Measurements from ENCODE around the gene UROC1. TPM values are rescaled to one million over a fixed set of nuclear protein-coding genes. Genes with fewer than 3 reads are reported as not detected.

Gene UROC1
- total RNA-seq, 1 donor, result not detected

- DNase-seq (ENCODE audit: insufficient read length, low spot score, missing footprints), result no peak
- Histone ChIP-seq H3K27me3 (ENCODE audit: insufficient read depth, low read length) (no peaks in the 10 kb centered on the region), H3K9me3 (ENCODE audit: low read depth, low read length) (no peaks in the 10 kb centered on the region), H3K4me2 (ENCODE audit: insufficient read depth, low read length) (no peak overlapping the region), H3K4me1 (ENCODE audit: insufficient read depth, low read length) (no peaks in the 10 kb centered on the region), H3K27ac (ENCODE audit: low read depth, low read length) (no peak overlapping the region), H2AFZ (ENCODE audit: low read length) (no peak overlapping the region), H3K4me3 (ENCODE audit: insufficient read depth, low read length) (no peak overlapping the region), H3K36me3 (ENCODE audit: insufficient read depth, low read length) (peaks cover 9% of the 10 kb centered on the region), H3K79me2 (ENCODE audit: insufficient read depth, low read length) (no peaks in the 10 kb centered on the region), H4K20me1 (ENCODE audit: insufficient read depth, low read length) (peaks cover 7% of the 10 kb centered on the region)
- TF ChIP-seq CTCF (IDR thresholded peaks at IDR 0.05; ENCODE audit: extremely low read depth, low read depth, low read length), result no peak
These were observed 71.3 kb downstream of the UROC1 start for GRCh38 chr3:126446301-126446700.

GRCh38 chr3:126445506-126445905, 72.1 kb downstream of the UROC1 start:
- TF ChIP-seq CTCF (IDR thresholded peaks at IDR 0.05; ENCODE audit: extremely low read depth, low read depth, low read length), result no peak

GRCh38 chr3:126442856-126443242, 74.7 kb downstream of the UROC1 start:
- no peaks in the 10 kb centered on the region for H3K4me1 ChIP-seq (ENCODE audit: insufficient read depth, low read length)
- no peak overlapping the region for H3K4me3 ChIP-seq (ENCODE audit: insufficient read depth, low read length)
- H2AFZ ChIP-seq (ENCODE audit: low read length), result no peak overlapping the region
- H3K4me2 ChIP-seq (ENCODE audit: insufficient read depth, low read length), result no peak overlapping the region
- H3K27me3 ChIP-seq (ENCODE audit: insufficient read depth, low read length), result no peaks in the 10 kb centered on the region
- H3K27ac ChIP-seq (ENCODE audit: low read depth, low read length), result no peak overlapping the region
- peaks cover 6% of the 10 kb centered on the region for H3K36me3 ChIP-seq (ENCODE audit: insufficient read depth, low read length)
- no peaks in the 10 kb centered on the region for H3K9me3 ChIP-seq (ENCODE audit: low read depth, low read length)
- no peak for TF ChIP-seq CTCF (IDR thresholded peaks at IDR 0.05; ENCODE audit: extremely low read depth, low read depth, low read length)
- DNase-seq (ENCODE audit: insufficient read length, low spot score, missing footprints), result no peak
- peaks cover 3% of the 10 kb centered on the region for H4K20me1 ChIP-seq (ENCODE audit: insufficient read depth, low read length)
- H3K79me2 ChIP-seq (ENCODE audit: insufficient read depth, low read length), result no peaks in the 10 kb centered on the region

More at GRCh38 chr3:126445506-126445905, 72.1 kb downstream of the UROC1 start:
- H2AFZ ChIP-seq (ENCODE audit: low read length), result no peak overlapping the region
- H3K9me3 ChIP-seq (ENCODE audit: low read depth, low read length), result no peaks in the 10 kb centered on the region
- H3K27ac ChIP-seq (ENCODE audit: low read depth, low read length), result no peak overlapping the region
- no peak for DNase-seq (ENCODE audit: insufficient read length, low spot score, missing footprints)
- peaks cover 7% of the 10 kb centered on the region for H4K20me1 ChIP-seq (ENCODE audit: insufficient read depth, low read length)
- H3K79me2 ChIP-seq (ENCODE audit: insufficient read depth, low read length), result no peaks in the 10 kb centered on the region
- no peak overlapping the region for H3K4me2 ChIP-seq (ENCODE audit: insufficient read depth, low read length)
- H3K4me1 ChIP-seq (ENCODE audit: insufficient read depth, low read length), result no peaks in the 10 kb centered on the region
- H3K36me3 ChIP-seq (ENCODE audit: insufficient read depth, low read length), result peaks cover 4% of the 10 kb centered on the region
- H3K4me3 ChIP-seq (ENCODE audit: insufficient read depth, low read length), result no peak overlapping the region
- H3K27me3 ChIP-seq (ENCODE audit: insufficient read depth, low read length), result no peaks in the 10 kb centered on the region

- Histone ChIP-seq H3K36me3 (ENCODE audit: insufficient read depth, low read length) (peaks cover 10% of the 10 kb centered on the region), H3K79me2 (ENCODE audit: insufficient read depth, low read length) (no peaks in the 10 kb centered on the region), H3K4me2 (ENCODE audit: insufficient read depth, low read length) (no peak overlapping the region), H4K20me1 (ENCODE audit: insufficient read depth, low read length) (peaks cover 3% of the 10 kb centered on the region), H3K9me3 (ENCODE audit: low read depth, low read length) (no peaks in the 10 kb centered on the region), H3K4me1 (ENCODE audit: insufficient read depth, low read length) (no peaks in the 10 kb centered on the region), H3K27ac (ENCODE audit: low read depth, low read length) (no peak overlapping the region), H3K27me3 (ENCODE audit: insufficient read depth, low read length) (no peaks in the 10 kb centered on the region), H3K4me3 (ENCODE audit: insufficient read depth, low read length) (no peak overlapping the region), H2AFZ (ENCODE audit: low read length) (no peak overlapping the region)
- no peak for DNase-seq (ENCODE audit: insufficient read length, low spot score, missing footprints)
- TF ChIP-seq CTCF (IDR thresholded peaks at IDR 0.05; ENCODE audit: extremely low read depth, low read depth, low read length), result no peak
These were observed 75.3 kb downstream of the UROC1 start for GRCh38 chr3:126442094-126442855.
